Superior temporal gyrus (tissue), 1 donor: ENCODE data around the gene PNKD.

Experiments used
- DNase-seq: peaks from one replicate; pipeline ENCODE4 v3.0.0-alpha.2; 2016; ENCODE audit errors: extremely low spot score

Gene PNKD

GRCh38 chr2:218256612-218257350 is 13.5 kb upstream of the PNKD start:
- DNase-seq, result no peak

- no peak for DNase-seq
These were observed 12.8 kb upstream of the PNKD start for GRCh38 chr2:218257390-218257981.

- DNase-seq, result peak; percentile 20
These were observed 11.0 kb upstream of the PNKD start for GRCh38 chr2:218259099-218259961.

- no peak for DNase-seq
These were observed 10.2 kb upstream of the PNKD start for GRCh38 chr2:218260166-218260565.

- no peak for DNase-seq
These were observed 9.4 kb upstream of the PNKD start, which contains the start of gene GPBAR1 for GRCh38 chr2:218260742-218261422. TSS of gene GPBAR1 (plus strand) at chr2:218261015. CDS start at chr2:218262725, 1,710 bp downstream.

- DNase-seq, result peak; percentile 10
These were observed 8.7 kb upstream of the PNKD start for GRCh38 chr2:218261423-218262236.

GRCh38 chr2:218262237-218262600 is 8.1 kb upstream of the PNKD start:
- no peak for DNase-seq

GRCh38 chr2:218262631-218263586 is 7.4 kb upstream of the PNKD start:
- no peak for DNase-seq

- DNase-seq, result no peak
These were observed 6.3 kb upstream of the PNKD start for GRCh38 chr2:218263817-218264641.

GRCh38 chr2:218264773-218265561 is 5.4 kb upstream of the PNKD start:
- DNase-seq, result no peak

- no peak for DNase-seq
These were observed 4.7 kb upstream of the PNKD start for GRCh38 chr2:218265626-218266025.

GRCh38 chr2:218266316-218266979 is 3.9 kb upstream of the PNKD start:
- no peak for DNase-seq

- no peak for DNase-seq
These were observed 3.1 kb upstream of the PNKD start for GRCh38 chr2:218267259-218267658.

- peak; percentile 25 for DNase-seq
These were observed 585 bp downstream of the PNKD start for GRCh38 chr2:218270721-218271486.

GRCh38 chr2:218271487-218271797 is 1.1 kb downstream of the PNKD start:
- DNase-seq, result no peak

GRCh38 chr2:218271865-218272530 is 1.7 kb downstream of the PNKD start:
- peak; percentile 14 for DNase-seq
